SKM-1 (cell line): Measurements from ENCODE around the gene CD151.

ENCODE experiments used
- DNase-seq: peaks from one replicate; lab custom pipeline; 2025; ENCODE audit not compliant: unreplicated experiment; lab: John Stamatoyannopoulos, UW

CD151 gene

GRCh38 chr11:869399-870126, 36.8 kb downstream of the CD151 start:
- DNase-seq: no peak

GRCh38 chr11:870127-870413, 37.3 kb downstream of the CD151 start:
- no peak for DNase-seq

GRCh38 chr11:870418-870817, 37.7 kb downstream of the CD151 start:
- DNase-seq: no peak

- DNase-seq: no peak
Measured at GRCh38 chr11:871472-871871, 38.7 kb downstream of the CD151 start.

- DNase-seq: no peak
Measured at GRCh38 chr11:872799-873198, 40.0 kb downstream of the CD151 start.

- no peak for DNase-seq
Measured at GRCh38 chr11:873706-874105, 41.0 kb downstream of the CD151 start.

- no peak for DNase-seq
Measured at GRCh38 chr11:875203-875602, 42.5 kb downstream of the CD151 start.

GRCh38 chr11:875769-876301, 43.1 kb downstream of the CD151 start:
- no peak for DNase-seq

- DNase-seq: no peak
Measured at GRCh38 chr11:876545-876944, 43.8 kb downstream of the CD151 start.

GRCh38 chr11:877565-877964, 44.8 kb downstream of the CD151 start:
- DNase-seq: no peak

- DNase-seq: no peak
Measured at GRCh38 chr11:880447-880846, 47.7 kb downstream of the CD151 start.

- no peak for DNase-seq
Measured at GRCh38 chr11:882596-882995, 49.8 kb downstream of the CD151 start.

GRCh38 chr11:883527-883926, 50.8 kb downstream of the CD151 start:
- DNase-seq: no peak

GRCh38 chr11:884578-885070, 51.9 kb downstream of the CD151 start:
- no peak for DNase-seq

GRCh38 chr11:886568-886967, 53.8 kb downstream of the CD151 start:
- DNase-seq: no peak

GRCh38 chr11:887589-887988, 54.8 kb downstream of the CD151 start:
- no peak for DNase-seq
